ENCODE results near the gene ZNF26. TPM values are rescaled to one million over a fixed set of nuclear protein-coding genes. Genes with fewer than 3 reads are reported as not detected.

Gene ZNF26
- total and polyA plus RNA-seq, 10 of the 15 experiments (the other 5 are each of a cell fraction or from before 2014, with no cell fraction given), result 1.00 to 17.1 (median 10.5) TPM

GRCh38 chr12:132986001-132986884 is at the start of gene ZNF26 (continued):
- TF ChIP-seq USF1 (IDR thresholded peaks at IDR 0.05; ENCODE audit: borderline replicate concordance, extremely low read length, insufficient read depth, low read depth, low read length) (no peak), MEF2A (IDR thresholded peaks at IDR 0.05; ENCODE audit: insufficient read depth, low read depth, low read length) (0 out of 2 replicates have a peak, but pooled peaks have one; percentile 12), MLLT1 (IDR thresholded peaks at IDR 0.05) (peak; percentile 99), RFX5 (IDR thresholded peaks at IDR 0.05; ENCODE audit: low read depth, low read length) (no peak), ZSCAN29 (IDR thresholded peaks at IDR 0.05) (no peak), IKZF2 (IDR thresholded peaks at IDR 0.05) (no peak), ASH2L (IDR thresholded peaks at IDR 0.05; ENCODE audit: borderline replicate concordance, low read depth) (no peak), SREBF2 (IDR thresholded peaks at IDR 0.05; ENCODE audit: low read length) (no peak), ZNF274 (IDR thresholded peaks at IDR 0.05; ENCODE audit: insufficient read depth, insufficient read length) (no peak), IKZF1 (conservative IDR thresholded peaks at IDR 0.05) (peak; percentile 98), BHLHE40 (IDR thresholded peaks at IDR 0.05; ENCODE audit: borderline replicate concordance in 1 of 2, low read depth in 2 of 2, low read length in 1 of 2) (peak; percentile 93 to 96), BCL11A (IDR thresholded peaks at IDR 0.05; ENCODE audit: low read depth, low read length) (no peak; the same call in 1 of the 2 replicates), RB1 (IDR thresholded peaks at IDR 0.05; ENCODE audit: borderline replicate concordance) (0 out of 2 replicates have a peak, but pooled peaks have one; percentile 59), ZNF592 (IDR thresholded peaks at IDR 0.05) (no peak), CBX5 (IDR thresholded peaks at IDR 0.05; ENCODE audit: low read depth) (no peak), PAX5 (IDR thresholded peaks at IDR 0.05; ENCODE audit: borderline replicate concordance, low read depth, low read length) (peak; percentile 92), ETV6 (conservative IDR thresholded peaks at IDR 0.05 in 1 of 2, IDR thresholded peaks at IDR 0.05 in 1 of 2; ENCODE audit: borderline replicate concordance in 1 of 2, low read depth in 1 of 2) (no peak), SIX5 (IDR thresholded peaks at IDR 0.05; ENCODE audit: low read depth, low read length, severe bottlenecking) (peak; percentile 95), CHD1 (IDR thresholded peaks at IDR 0.05; ENCODE audit: low read depth, low read length) (no peak), LARP7 (IDR thresholded peaks at IDR 0.05) (no peak; the same call in none of the 2 replicates), YBX1 (IDR thresholded peaks at IDR 0.05) (no peak), E2F4 (IDR thresholded peaks at IDR 0.05; ENCODE audit: low read depth, low read length) (no peak), ZNF207 (IDR thresholded peaks at IDR 0.05; ENCODE audit: borderline replicate concordance) (peak; percentile 33; the same call in 1 of the 2 replicates)
